Lung (tissue), 12 donors: ENCODE data around the gene EIF4G2. TPM values are rescaled to one million over a fixed set of nuclear protein-coding genes. Genes with fewer than 3 reads are reported as not detected.
A peak's percentile ranks its signal among the peaks of the same experiment; 100 is the strongest.

Experiments
- ATAC-seq: fragments of 200-7000 bp; cut with Tn5 transposase; one replicate; pipeline ENCODE4 v1.9.1; 2020; ENCODE audit warnings: moderate number of reproducible peaks; ENCODE audit not compliant: insufficient read depth, low FRiP score
- DNase-seq, 3 donors: peaks; one replicate each; pipeline ENCODE4 v3.0.0-alpha.2; 2013 to 2017
- H3K27ac ChIP-seq, 2 donors: one replicate each; pipeline ENCODE4 v1.5.1; 2013; ENCODE audit warnings: mild to moderate bottlenecking in 2 of 2, moderate library complexity in 2 of 2, control low read depth in 1 of 2, inconsistent platforms in 1 of 2, low read depth in 1 of 2, low read length in 1 of 2
- H3K27me3 ChIP-seq, 3 donors: one replicate each; pipeline ENCODE4 v1.5.1; 2013; ENCODE audit warnings: low read length in 2 of 3; ENCODE audit not compliant: control insufficient read depth in 3 of 3, insufficient read depth in 3 of 3
- H3K36me3 ChIP-seq, 4 donors: one replicate each; pipeline ENCODE4 v1.5.1; 2013; ENCODE audit warnings: low read length in 4 of 4, mild to moderate bottlenecking in 1 of 4, moderate library complexity in 1 of 4; ENCODE audit not compliant: control insufficient read depth in 4 of 4, insufficient read depth in 4 of 4
- H3K4me1 ChIP-seq, 5 donors: one replicate each; pipeline ENCODE4 v1.5.1; 2013; ENCODE audit warnings: low read length in 5 of 5, mild to moderate bottlenecking in 2 of 5, moderate library complexity in 1 of 5; ENCODE audit not compliant: control insufficient read depth in 5 of 5, insufficient read depth in 5 of 5
- H3K4me3 ChIP-seq: one replicate; pipeline ENCODE4 v1.5.1; 2013; ENCODE audit warnings: mild to moderate bottlenecking, control low read depth, moderate library complexity
- H3K9ac ChIP-seq, 2 donors: one replicate each; pipeline ENCODE4 v1.5.1; 2013; ENCODE audit warnings: low read length in 2 of 2, control low read depth in 1 of 2; ENCODE audit not compliant: insufficient read depth in 1 of 2
- H3K9me3 ChIP-seq, 4 donors: one replicate each; pipeline ENCODE4 v1.5.1; 2013; ENCODE audit warnings: low read length in 3 of 4, mild to moderate bottlenecking in 1 of 4, moderate library complexity in 1 of 4; ENCODE audit not compliant: control insufficient read depth in 4 of 4, insufficient read depth in 3 of 4
- CTCF ChIP-seq: IDR thresholded peaks from 2 replicates; pipeline ENCODE4 v1.5.1; 2012; ENCODE audit warnings: mild to moderate bottlenecking; ENCODE audit errors: control extremely low read depth, extremely low read depth
- whole genome bisulfite sequencing, 2 donors: extraction: QIAGEN DNeasy Blood & Tissue Kit; methylation state at CpG; one replicate each; pipeline ENCODE4 v1.1.7; 2013; 5-methylcytosine and 5-hydroxymethylcytosine counted together
- polyA plus RNA-seq, 2 donors: library from polyadenylated mRNA; stranded (reverse); fragments of 200-250 nt; gene quantifications; one replicate each; pipeline ENCODE4 v1.2.1, GENCODE V29; 2013
- total RNA-seq, 2 donors: library from RNA; depleted of rRNA in 1 of 2; stranded (reverse); fragments of >200 nt in 1 of 2; gene quantifications; one replicate each; pipeline ENCODE4 v1.2.1, GENCODE V29; 2014 to 2021
- donor health status: control.
- donor health status: control.
- donor health status: Bipolar disorder and iron deficiency.
- donor health status: healthy.
- donor health status: DM: yes; HTN: yes; CAD: no.

Gene EIF4G2
- total and polyA plus RNA-seq, 4 donors: 189 to 932 (median 538) TPM

- 38 to 44% methylated on average over 2 of the region's 2 CpGs for whole genome bisulfite sequencing, 2 donors
- peak overlapping the region in 1 of 2 donors; percentile 95 for H3K27ac ChIP-seq
- no peaks in the 10 kb centered on the region for H3K27me3 ChIP-seq
Measured at GRCh38 chr11:10752061-10752460, 56.7 kb downstream of the EIF4G2 start.

GRCh38 chr11:10751581-10751940, 57.2 kb downstream of the EIF4G2 start:
- peak overlapping the region; percentile 79 for H3K4me3 ChIP-seq
- ATAC-seq (peak; percentile 5), DNase-seq (peak in 1 of 3 donors; percentile 24)
- no peaks in the 10 kb centered on the region for H3K27me3 ChIP-seq
- 1% methylated on average over 14 of the region's 14 CpGs for WGBS, 2 donors
- no peak for TF ChIP-seq CTCF
- peaks cover 0 to 11% (median 7%) of the 10 kb centered on the region in 5 donors for H3K4me1 ChIP-seq
- H3K36me3 ChIP-seq: peaks cover 3 to 20% (median 8%) of the 10 kb centered on the region in 4 donors
- no peaks in the 10 kb centered on the region for H3K9me3 ChIP-seq
- peak overlapping the region; percentile 71 to 88 for H3K9ac ChIP-seq
- peak overlapping the region; percentile 95 for H3K27ac ChIP-seq

More at GRCh38 chr11:10752061-10752460, 56.7 kb downstream of the EIF4G2 start:
- ATAC-seq (no peak), DNase-seq (no peak)
- Histone ChIP-seq H3K4me1 (peaks cover 0 to 11% (median 7%) of the 10 kb centered on the region in 5 donors), H3K9ac (peak overlapping the region in 1 of 2 donors; percentile 88), H3K36me3 (peaks cover 5 to 25% (median 10%) of the 10 kb centered on the region in 4 donors), H3K9me3 (no peaks in the 10 kb centered on the region), H3K4me3 (peak overlapping the region; percentile 79)
- TF ChIP-seq CTCF: no peak

- Histone ChIP-seq H3K27me3 (no peaks in the 10 kb centered on the region), H3K27ac (peak within 1 kb of the TSS; percentile 95), H3K36me3 (peaks cover 1 to 16% (median 8%) of the 10 kb centered on the region in 4 donors), H3K9me3 (no peaks in the 10 kb centered on the region), H3K4me3 (peak within 1 kb of the TSS; percentile 79), H3K9ac (peak within 1 kb of the TSS; percentile 71 to 88), H3K4me1 (peaks cover 0 to 11% (median 7%) of the 10 kb centered on the region in 5 donors)
- no peak for TF ChIP-seq CTCF
- ATAC-seq: peak; percentile 95
- WGBS, 2 donors: 0 to 1% methylated on average over 66 to 67 of the region's 67 CpGs
- peak; percentile 95 to 97 (median 96) for DNase-seq
Measured at GRCh38 chr11:10750838-10751580, 57.7 kb downstream of the EIF4G2 start, which contains the start of gene CTR9. CTR9 (plus strand) TSS chr11:10751246; CDS start chr11:10751413, 167 bp downstream.
